Smooth muscle cell (in vitro differentiated cells): ENCODE results near the gene PKP1. TPM values are rescaled to one million over a fixed set of nuclear protein-coding genes. Genes with fewer than 3 reads are reported as not detected.
A peak's percentile ranks its signal among the peaks of the same experiment; 100 is the strongest.

Experiments
- DNase-seq: peaks from one replicate; lab custom pipeline; 2025; ENCODE audit not compliant: unreplicated experiment; lab: John Stamatoyannopoulos, UW
- H2AFZ ChIP-seq: fragments of 200-600 bp; sonication (generic); 2 replicates; pipeline ENCODE4 v1.6.0; 2016; ENCODE audit warnings: antibody characterized with exemption, low read depth, mild to moderate bottlenecking
- H3F3A ChIP-seq: fragments of 200-600 bp; sonication (generic); 2 replicates; pipeline ENCODE4 v1.6.0; 2017; ENCODE audit warnings: antibody characterized with exemption, low read depth
- H3K27ac ChIP-seq: fragments of 200-600 bp; sonication (generic); 2 replicates; pipeline ENCODE4 v1.5.1; 2016; ENCODE audit warnings: low read depth, mild to moderate bottlenecking
- H3K27me3 ChIP-seq: fragments of 200-600 bp; sonication (generic); 2 replicates; pipeline ENCODE4 v1.6.1; 2016; ENCODE audit warnings: low read depth, mild to moderate bottlenecking
- H3K36me3 ChIP-seq: fragments of 200-600 bp; sonication (generic); 2 replicates; pipeline ENCODE4 v1.5.1; 2016; ENCODE audit warnings: low read depth
- H3K4me1 ChIP-seq: fragments of 200-600 bp; sonication (generic); 2 replicates; pipeline ENCODE4 v1.5.1; 2016; ENCODE audit warnings: low read depth
- H3K4me2 ChIP-seq: fragments of 200-600 bp; sonication (generic); 2 replicates; pipeline ENCODE4 v1.6.0; 2016; ENCODE audit warnings: mild to moderate bottlenecking
- H3K4me3 ChIP-seq: fragments of 200-600 bp; sonication (generic); 2 replicates; pipeline ENCODE4 v1.5.1; 2016; ENCODE audit warnings: mild to moderate bottlenecking
- H3K79me2 ChIP-seq: fragments of 200-600 bp; sonication (generic); 2 replicates; pipeline ENCODE4 v1.6.0; 2016; ENCODE audit warnings: low read depth, mild to moderate bottlenecking
- H3K9ac ChIP-seq: fragments of 200-600 bp; sonication (generic); 2 replicates; pipeline ENCODE4 v1.6.0; 2016; ENCODE audit warnings: low read depth
- H3K9me3 ChIP-seq: fragments of 200-600 bp; sonication (generic); replicated peaks from 2 replicates; pipeline ENCODE4 v1.5.1; 2016; ENCODE audit warnings: low read depth
- H4K20me1 ChIP-seq: fragments of 200-600 bp; sonication (generic); 2 replicates; pipeline ENCODE4 v1.6.0; 2016; ENCODE audit warnings: low read depth
- WGBS: methylation state at CpG from one replicate; pipeline ENCODE4 v1.1.7; 2016; ENCODE audit warnings: low lambda C conversion rate; 5-methylcytosine and 5-hydroxymethylcytosine counted together
- polyA plus RNA-seq: library from polyadenylated mRNA; unstranded; fragments of >200 nt; fragmentation: Nextera tagmentation; extraction: Ambion mirVana; gene quantifications from 2 replicates; pipeline ENCODE4 v1.2.1, GENCODE V29; 2016
- total RNA-seq: library from RNA; depleted of rRNA; stranded (reverse); fragments of >200 nt; gene quantifications from 2 replicates; pipeline ENCODE4 v1.2.3, GENCODE V29; 2014
- TF ChIP-seq, protein P1 (sequence below): fragments of 200-600 bp; sonication (generic); IDR thresholded peaks from 2 replicates; pipeline ENCODE4 v1.5.1; 2017; ENCODE audit warnings: borderline replicate concordance, mild to moderate bottlenecking, antibody characterized with exemption; ENCODE audit not compliant: insufficient read depth, poor library complexity, severe bottlenecking

Gene PKP1
- total and polyA plus RNA-seq, 2 experiments from 2014 or later: 26.9 to 52.5 TPM

GRCh38 chr1:201282216-201282615 lies 1.1 kb upstream of the PKP1 start:
- Histone ChIP-seq H3K9ac (no peak overlapping the region), H2AFZ (no peak overlapping the region), H3K27me3 (no peaks in the 10 kb centered on the region), H3K36me3 (no peaks in the 10 kb centered on the region), H4K20me1 (no peaks in the 10 kb centered on the region), H3K4me1 (peaks cover 8% of the 10 kb centered on the region), H3K9me3 (no peaks in the 10 kb centered on the region), H3K27ac (peak overlapping the region; percentile 41), H3F3A (no peaks in the 10 kb centered on the region), H3K79me2 (peaks cover 37% of the 10 kb centered on the region), H3K4me2 (peak overlapping the region; percentile 80), H3K4me3 (no peak overlapping the region)
- 94% methylated on average over 6 of the region's 6 CpGs for WGBS
- no peak for DNase-seq
- TF ChIP-seq, protein P1, sequence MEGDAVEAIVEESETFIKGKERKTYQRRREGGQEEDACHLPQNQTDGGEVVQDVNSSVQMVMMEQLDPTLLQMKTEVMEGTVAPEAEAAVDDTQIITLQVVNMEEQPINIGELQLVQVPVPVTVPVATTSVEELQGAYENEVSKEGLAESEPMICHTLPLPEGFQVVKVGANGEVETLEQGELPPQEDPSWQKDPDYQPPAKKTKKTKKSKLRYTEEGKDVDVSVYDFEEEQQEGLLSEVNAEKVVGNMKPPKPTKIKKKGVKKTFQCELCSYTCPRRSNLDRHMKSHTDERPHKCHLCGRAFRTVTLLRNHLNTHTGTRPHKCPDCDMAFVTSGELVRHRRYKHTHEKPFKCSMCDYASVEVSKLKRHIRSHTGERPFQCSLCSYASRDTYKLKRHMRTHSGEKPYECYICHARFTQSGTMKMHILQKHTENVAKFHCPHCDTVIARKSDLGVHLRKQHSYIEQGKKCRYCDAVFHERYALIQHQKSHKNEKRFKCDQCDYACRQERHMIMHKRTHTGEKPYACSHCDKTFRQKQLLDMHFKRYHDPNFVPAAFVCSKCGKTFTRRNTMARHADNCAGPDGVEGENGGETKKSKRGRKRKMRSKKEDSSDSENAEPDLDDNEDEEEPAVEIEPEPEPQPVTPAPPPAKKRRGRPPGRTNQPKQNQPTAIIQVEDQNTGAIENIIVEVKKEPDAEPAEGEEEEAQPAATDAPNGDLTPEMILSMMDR: no peak

GRCh38 chr1:201283836-201284553 lies 689 bp downstream of the PKP1 start:
- 91% methylated on average over 53 of the region's 53 CpGs for WGBS
- Histone ChIP-seq H3K79me2 (peaks cover 37% of the 10 kb centered on the region), H3K4me3 (peak overlapping the region; percentile 37), H3K27ac (no peak overlapping the region), H3K27me3 (no peaks in the 10 kb centered on the region), H4K20me1 (no peaks in the 10 kb centered on the region), H3F3A (peaks cover 2% of the 10 kb centered on the region), H3K4me1 (peaks cover 14% of the 10 kb centered on the region), H3K4me2 (peak overlapping the region; percentile 80), H3K9ac (peak overlapping the region; percentile 11), H2AFZ (peak overlapping the region; percentile 73), H3K9me3 (no peaks in the 10 kb centered on the region), H3K36me3 (no peaks in the 10 kb centered on the region)
- TF ChIP-seq, protein P1: no peak
- DNase-seq: no peak

GRCh38 chr1:201284636-201285035 lies 1.3 kb downstream of the PKP1 start:
- Histone ChIP-seq H4K20me1 (no peaks in the 10 kb centered on the region), H3K4me1 (peaks cover 19% of the 10 kb centered on the region), H3K27me3 (no peaks in the 10 kb centered on the region), H3K4me2 (peak overlapping the region; percentile 80), H3K79me2 (peaks cover 37% of the 10 kb centered on the region), H2AFZ (no peak overlapping the region), H3K36me3 (no peaks in the 10 kb centered on the region), H3K9ac (peak overlapping the region; percentile 11), H3K27ac (no peak overlapping the region), H3K4me3 (peak overlapping the region; percentile 37), H3F3A (peaks cover 4% of the 10 kb centered on the region), H3K9me3 (no peaks in the 10 kb centered on the region)
- 82% methylated on average over 5 of the region's 6 CpGs for WGBS
- TF ChIP-seq, protein P1: no peak
- no peak for DNase-seq

DNA sequence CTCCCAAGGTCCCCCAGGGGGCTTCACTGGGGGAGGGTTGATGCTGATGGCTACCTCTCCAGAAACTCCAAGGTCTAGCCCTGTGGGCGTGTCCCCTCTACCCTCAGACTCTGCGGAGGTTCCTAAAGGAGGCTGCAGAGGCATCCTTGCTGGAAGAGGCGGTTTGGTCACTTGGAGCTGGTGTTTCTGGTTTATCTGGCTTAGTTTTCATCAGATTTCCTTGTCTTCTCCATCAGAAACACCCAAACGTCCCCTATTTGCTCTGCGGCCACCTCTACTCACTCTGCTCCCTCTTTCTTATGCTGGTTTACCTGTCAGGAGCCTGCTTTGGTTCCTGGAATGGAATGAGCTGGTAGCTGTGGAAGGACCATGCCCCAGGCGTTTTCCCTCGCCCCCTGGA lies 2.5 kb downstream of the PKP1 start:
- Histone ChIP-seq H3K36me3 (no peaks in the 10 kb centered on the region), H4K20me1 (no peaks in the 10 kb centered on the region), H2AFZ (no peak overlapping the region), H3K9ac (peak overlapping the region; percentile 0), H3K4me3 (peak overlapping the region; percentile 37), H3K4me1 (peaks cover 19% of the 10 kb centered on the region), H3K4me2 (peak overlapping the region; percentile 80), H3K27ac (peak overlapping the region; percentile 20), H3K9me3 (no peaks in the 10 kb centered on the region), H3K27me3 (no peaks in the 10 kb centered on the region), H3F3A (peaks cover 4% of the 10 kb centered on the region), H3K79me2 (peaks cover 37% of the 10 kb centered on the region)
- TF ChIP-seq, protein P1: no peak
- 74% methylated on average over 7 of the region's 7 CpGs for WGBS
- DNase-seq: no peak
